Stimulated activated CD8-positive, alpha-beta memory T cell treated with anti-CD3 and anti-CD28 coated beads, Interleukin-4, amount 100 ng/mL, for 1 hour (primary cell): ENCODE data around the gene MED25.

ENCODE experiments used
- DNase-seq, 2 donors: peaks; one replicate each; pipeline ENCODE4 v3.0.0-alpha.2; 2020; ENCODE audit warnings: low read depth in 2 of 2, low spot score in 1 of 2

MED25 gene

GRCh38 chr19:49817964-49818648 lies at the start of gene MED25:
TSS of gene MED25 (plus strand) at chr19:49818289. CDS start at chr19:49818342, 53 bp downstream.
- DNase-seq = peak; percentile 74 to 75

DNA sequence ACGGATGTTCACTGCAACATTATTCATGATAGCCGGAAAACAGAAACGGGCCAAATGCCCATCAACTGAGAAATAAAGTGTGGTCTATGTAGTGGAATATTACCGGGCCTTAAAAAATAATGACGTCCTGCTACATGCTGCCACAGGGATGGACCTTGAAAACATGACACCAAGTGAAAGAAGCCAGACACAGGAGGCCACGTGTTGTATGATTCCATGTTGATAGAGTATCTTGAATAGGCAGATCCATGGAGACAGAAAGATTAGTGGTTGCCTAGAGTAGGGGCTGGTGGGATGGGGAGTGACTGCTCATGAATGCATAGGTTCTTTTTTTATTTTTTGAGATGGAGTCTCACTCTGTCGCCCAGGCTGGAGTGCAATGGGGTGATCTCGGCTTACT lies 47.6 kb upstream of the MED25 start:
- DNase-seq = no peak

DNA sequence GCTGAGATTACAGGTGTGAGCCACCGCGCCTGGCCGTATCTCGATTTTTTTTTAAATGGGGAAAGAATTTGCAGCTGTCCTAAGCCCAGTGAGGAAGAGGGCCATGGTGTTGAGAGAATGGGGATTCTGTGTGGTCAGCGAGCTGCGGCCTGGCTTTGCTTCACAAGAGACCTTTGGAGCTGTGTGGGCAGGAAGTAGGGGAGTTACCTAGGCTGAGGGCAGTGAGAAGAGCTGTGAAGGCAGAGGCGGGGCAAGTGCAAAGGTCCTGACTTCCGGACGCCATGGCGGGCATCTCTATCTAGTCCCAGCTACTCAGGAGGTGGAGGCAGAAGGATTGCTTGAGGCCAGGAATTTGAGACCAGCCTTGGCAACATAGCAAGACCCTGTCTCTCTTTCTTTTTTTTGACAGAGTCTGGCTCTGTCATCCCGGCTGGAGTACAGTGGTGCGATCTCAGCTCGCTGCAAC lies 46.4 kb upstream of the MED25 start:
- DNase-seq = no peak

- no peak for DNase-seq
Measured at GRCh38 chr19:49772850-49773432, 45.1 kb upstream of the MED25 start.

- DNase-seq = no peak
Measured at GRCh38 chr19:49773663-49774350, 44.3 kb upstream of the MED25 start.

DNA sequence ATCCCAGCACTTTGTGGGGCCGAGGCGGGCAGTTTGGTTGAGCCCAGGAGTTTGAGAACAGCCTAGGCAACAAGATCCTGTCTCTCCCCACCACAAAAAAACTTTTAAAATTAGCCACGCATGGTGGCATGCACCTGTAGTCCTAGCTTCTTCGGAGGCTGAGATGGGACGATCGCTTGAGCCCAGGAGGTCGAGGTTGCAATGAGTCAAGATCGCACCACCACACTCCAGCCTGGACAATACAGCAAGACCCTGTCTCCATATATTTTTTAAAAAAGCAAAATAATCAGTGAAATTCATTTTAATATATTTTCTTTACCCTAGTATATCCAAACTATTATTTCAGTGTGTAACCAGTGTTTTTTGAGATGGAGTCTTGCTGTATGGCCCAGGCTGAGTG lies 43.1 kb upstream of the MED25 start:
- DNase-seq = no peak

DNA sequence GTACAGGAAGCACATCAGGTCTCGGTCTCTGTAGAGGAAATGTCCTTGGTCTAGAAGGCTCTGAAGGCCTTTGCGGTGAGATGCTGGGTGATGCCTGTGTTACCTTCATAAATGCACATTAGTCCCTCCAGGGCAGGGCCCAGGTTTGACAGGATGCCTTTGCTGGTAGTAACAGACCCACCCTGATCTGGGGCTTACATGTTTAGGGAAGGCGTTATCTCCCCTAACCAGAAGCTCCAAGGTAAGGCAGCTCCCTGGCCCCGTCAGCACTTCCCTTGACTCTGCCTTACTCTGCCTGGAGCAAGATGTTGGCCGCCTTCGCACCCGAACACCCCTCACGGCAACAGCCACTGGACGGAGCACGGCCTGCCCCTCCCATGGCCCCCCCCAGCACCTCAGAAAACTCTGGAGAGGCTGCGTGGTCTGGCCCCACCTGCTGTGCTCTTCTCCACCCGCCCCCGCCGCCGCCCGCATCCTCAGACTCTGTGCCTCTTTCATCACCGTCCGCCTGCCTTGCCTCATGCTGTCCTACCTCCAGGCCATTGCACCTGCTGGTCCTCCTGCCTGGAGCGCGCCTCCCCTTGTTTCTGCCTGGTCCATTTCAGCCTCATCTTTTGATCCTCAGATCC lies 42.2 kb upstream of the MED25 start:
- no peak for DNase-seq

- DNase-seq = no peak
Measured at GRCh38 chr19:49776371-49776764, 41.7 kb upstream of the MED25 start.

DNA sequence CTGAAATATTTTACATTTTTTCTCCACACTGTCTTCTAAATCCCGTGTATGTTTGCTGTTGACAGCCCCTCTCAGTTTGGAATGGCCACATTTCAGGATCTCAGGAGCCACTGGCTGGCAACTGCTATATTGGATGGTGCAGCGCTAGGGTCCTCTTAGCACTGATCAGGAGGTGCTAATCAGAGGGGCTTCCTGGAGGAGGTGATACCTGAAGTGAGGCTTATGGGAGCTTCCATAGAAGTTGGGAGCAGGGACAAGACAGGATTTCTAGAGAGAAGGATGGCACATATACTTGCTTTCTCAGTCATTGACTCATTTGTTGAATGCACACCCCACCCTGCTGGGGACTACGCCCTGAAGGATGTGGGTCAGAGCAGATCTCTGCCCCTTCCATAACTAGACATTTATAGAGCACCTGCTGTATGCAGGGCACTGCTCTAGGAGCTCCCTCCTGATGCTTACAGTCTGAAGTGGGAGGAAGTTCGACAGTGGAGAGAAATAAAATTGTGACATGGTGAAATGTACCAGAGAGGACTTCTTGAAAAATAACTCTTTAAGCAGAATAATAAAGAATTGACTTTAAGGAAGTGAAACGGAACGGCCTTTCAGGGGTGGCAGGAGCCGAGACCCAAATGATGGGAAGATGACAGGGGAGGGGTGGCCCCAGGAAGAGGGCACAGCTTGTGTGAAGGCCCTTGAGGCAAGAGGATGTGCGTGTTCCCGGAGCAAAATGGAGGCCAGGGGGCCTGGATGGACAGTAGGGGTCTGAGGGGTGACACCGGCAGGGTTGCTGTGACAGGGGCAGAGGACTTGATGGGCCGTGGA lies 38.1 kb upstream of the MED25 start:
- no peak for DNase-seq

GRCh38 chr19:49780861-49781260 lies 37.2 kb upstream of the MED25 start:
- DNase-seq = no peak

DNA sequence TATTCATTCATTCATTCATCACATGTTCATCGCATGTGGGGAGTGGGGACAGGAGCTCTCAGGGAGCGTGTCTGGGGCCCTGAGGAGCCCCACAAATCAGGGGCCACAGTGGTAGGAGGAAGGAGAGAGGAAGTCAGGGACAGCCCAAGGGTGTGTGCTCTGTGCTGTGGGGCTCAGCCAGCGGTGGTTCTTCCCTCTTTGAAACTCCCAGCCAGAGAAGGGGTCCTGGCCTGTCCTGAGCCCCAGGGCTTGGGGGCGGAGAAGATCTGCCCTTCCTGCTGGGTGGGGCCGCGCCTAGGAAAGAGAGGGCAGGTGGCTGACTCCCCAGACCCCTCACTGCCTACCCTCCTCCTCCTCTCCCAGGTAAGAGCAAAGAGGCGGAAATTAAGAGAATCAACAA lies 36.7 kb upstream of the MED25 start:
- no peak for DNase-seq

DNA sequence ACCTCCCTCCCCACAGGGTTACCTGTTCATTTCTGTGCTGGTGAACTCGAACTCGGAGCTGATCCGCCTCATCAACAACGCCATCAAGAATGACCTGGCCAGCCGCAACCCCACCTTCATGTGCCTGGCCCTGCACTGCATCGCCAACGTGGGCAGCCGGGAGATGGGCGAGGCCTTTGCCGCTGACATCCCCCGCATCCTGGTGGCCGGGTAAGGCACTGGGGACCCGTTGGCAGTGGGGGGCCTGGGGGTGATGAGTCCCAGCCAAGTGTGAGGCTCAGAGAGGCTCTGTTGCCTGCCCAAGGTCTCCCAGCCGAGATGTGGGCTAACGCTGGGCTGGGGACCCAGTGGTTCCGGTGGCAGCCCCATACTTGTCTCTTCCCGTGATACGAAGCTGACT lies 35.6 kb upstream of the MED25 start:
- no peak for DNase-seq

- DNase-seq = no peak
Measured at GRCh38 chr19:49786376-49786820, 31.7 kb upstream of the MED25 start.

DNA sequence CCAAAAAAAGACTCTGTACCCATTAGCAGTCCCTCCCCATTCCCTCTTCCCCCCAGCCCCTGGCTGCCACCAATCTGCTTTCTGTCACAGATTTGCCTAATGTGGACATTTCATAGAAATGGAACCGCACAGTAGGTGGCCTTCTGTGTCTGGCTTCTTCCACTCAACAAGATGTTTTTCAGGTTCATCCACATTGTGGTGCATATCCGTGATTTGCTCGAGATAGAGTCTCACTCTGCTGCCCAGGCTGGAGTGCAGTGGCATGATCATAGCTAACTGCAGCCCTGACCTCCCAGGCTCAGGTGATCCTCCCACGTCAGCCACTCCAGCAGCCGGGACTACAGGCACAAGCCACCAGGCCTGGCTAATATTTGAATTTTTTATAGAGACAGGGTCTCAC lies 30.3 kb upstream of the MED25 start:
- DNase-seq = no peak

- no peak for DNase-seq
Measured at GRCh38 chr19:49788857-49789256, 29.2 kb upstream of the MED25 start.

DNA sequence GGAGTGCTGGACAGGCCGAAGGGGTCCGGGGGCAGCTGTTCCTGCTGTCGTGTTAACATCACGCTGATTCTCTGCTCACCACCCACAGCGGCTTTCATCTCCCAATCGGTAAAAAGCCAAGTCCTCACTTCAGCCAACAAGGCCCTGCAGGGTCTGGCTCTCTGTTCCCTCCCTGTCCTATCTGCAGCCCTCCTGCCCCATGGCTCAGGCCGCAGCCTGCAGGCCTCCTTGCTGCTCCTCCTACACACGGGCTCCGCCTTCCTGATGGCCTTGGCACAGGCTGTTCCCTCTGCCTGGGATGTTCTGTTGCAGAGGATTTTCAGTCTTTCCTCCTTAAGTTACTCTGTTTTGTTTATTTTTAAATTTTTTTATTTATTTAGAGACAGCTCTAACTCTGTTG lies 27.2 kb upstream of the MED25 start:
- no peak for DNase-seq

- DNase-seq = no peak
Measured at GRCh38 chr19:49791776-49792445, 26.2 kb upstream of the MED25 start.

- no peak for DNase-seq
Measured at GRCh38 chr19:49792829-49793560, 25.1 kb upstream of the MED25 start.

DNA sequence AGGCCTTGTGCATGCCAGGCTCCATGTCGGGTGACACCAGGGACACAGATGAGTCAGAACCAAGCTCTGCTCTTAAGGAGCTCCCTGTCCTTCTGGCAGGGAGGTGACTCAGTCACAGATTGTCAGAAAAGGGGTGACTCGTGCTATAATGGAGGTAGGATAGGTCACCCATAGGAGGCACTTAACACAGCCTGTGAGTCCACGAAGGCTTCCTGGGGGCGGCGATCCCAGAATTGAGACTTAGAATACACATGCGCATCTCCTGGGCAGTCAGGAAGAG lies 24.6 kb upstream of the MED25 start:
- no peak for DNase-seq

DNA sequence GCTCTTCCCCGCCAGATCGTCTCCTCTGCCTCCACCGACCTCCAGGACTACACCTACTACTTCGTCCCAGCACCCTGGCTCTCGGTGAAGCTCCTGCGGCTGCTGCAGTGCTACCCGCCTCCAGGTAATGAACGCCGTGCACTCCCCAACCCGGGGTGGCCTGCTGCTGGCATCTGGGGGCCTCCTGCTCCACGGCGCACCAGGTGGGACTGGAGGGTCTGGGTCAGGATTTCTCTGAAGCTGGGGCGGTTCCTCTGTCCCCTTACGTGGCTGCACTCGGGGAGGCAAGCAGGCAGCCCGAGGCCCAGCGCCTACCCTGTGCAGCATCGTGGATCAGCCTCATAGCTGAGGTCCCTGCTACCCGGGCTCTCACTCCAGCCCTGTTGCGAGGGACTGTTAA lies 22.5 kb upstream of the MED25 start:
- DNase-seq = no peak
